HG03095 (cell line): Measurements from ENCODE around the gene PPBP.
"Not testable (repeated sequence)": the region's sequence is repeated elsewhere in the genome, so short reads cannot be mapped to it uniquely, and the experiment has no call there.

ENCODE experiments used
- ATAC-seq: cut with Tn5 transposase; IDR thresholded peaks from one replicate; pipeline ENCODE4 v1.9.1; 2021; ENCODE audit warnings: moderate library complexity; ENCODE audit not compliant: unreplicated experiment

Gene PPBP

GRCh38 chr4:73998040-73999011, 10.3 kb upstream of the PPBP start, which contains the start of gene CXCL5:
CXCL5 (minus strand) TSS chr4:73998677; CDS start chr4:73998581, 96 bp downstream.
- ATAC-seq: no peak

- no peak for ATAC-seq
Observed at GRCh38 chr4:73992050-73992449, 4.1 kb upstream of the PPBP start.

- ATAC-seq: no peak
Observed at GRCh38 chr4:73991742-73992000, 3.7 kb upstream of the PPBP start.

- ATAC-seq: no peak
Observed at GRCh38 chr4:73990988-73991741, 3.2 kb upstream of the PPBP start.

GRCh38 chr4:73989928-73990327, 1.9 kb upstream of the PPBP start:
- no peak for ATAC-seq

- ATAC-seq: no peak
Observed at GRCh38 chr4:73989031-73989430, 1.0 kb upstream of the PPBP start.

GRCh38 chr4:73985528-73985852, 2.5 kb downstream of the PPBP start:
- ATAC-seq: no peak

- no peak for ATAC-seq
Observed at GRCh38 chr4:73984736-73985527, 3.1 kb downstream of the PPBP start.

GRCh38 chr4:73981175-73981574, 6.8 kb downstream of the PPBP start:
- not testable (repeated sequence) for ATAC-seq

- no peak for ATAC-seq
Observed at GRCh38 chr4:73979407-73979957, 8.5 kb downstream of the PPBP start.

GRCh38 chr4:73978886-73979285, 9.1 kb downstream of the PPBP start:
- no peak for ATAC-seq

- no peak for ATAC-seq
Observed at GRCh38 chr4:73976716-73977115, 11.3 kb downstream of the PPBP start.

- no peak for ATAC-seq
Observed at GRCh38 chr4:73976217-73976616, 11.8 kb downstream of the PPBP start.

- ATAC-seq: no peak
Observed at GRCh38 chr4:73974352-73974751, 13.6 kb downstream of the PPBP start.

- ATAC-seq: no peak
Observed at GRCh38 chr4:73970945-73971344, 17.0 kb downstream of the PPBP start.

GRCh38 chr4:73970011-73970410, 18.0 kb downstream of the PPBP start:
- no peak for ATAC-seq

- no peak for ATAC-seq
Observed at GRCh38 chr4:73967866-73968265, 20.1 kb downstream of the PPBP start.

- no peak for ATAC-seq
Observed at GRCh38 chr4:73964862-73965611, 23.0 kb downstream of the PPBP start.

GRCh38 chr4:73962724-73963123, 25.3 kb downstream of the PPBP start:
- ATAC-seq: no peak

GRCh38 chr4:73959041-73959440, 28.9 kb downstream of the PPBP start:
- not testable (repeated sequence) for ATAC-seq
